GM21723 (cell line): Measurements from ENCODE around the gene FKTN.

Experiments
- ATAC-seq: cut with Tn5 transposase; IDR thresholded peaks from one replicate; pipeline ENCODE4 v1.9.1; 2021; ENCODE audit warnings: mild to moderate bottlenecking, moderate library complexity; ENCODE audit not compliant: unreplicated experiment

FKTN gene

GRCh38 chr9:105632807-105633206, 74.9 kb downstream of the FKTN start:
- ATAC-seq: no peak

GRCh38 chr9:105633411-105633810, 75.5 kb downstream of the FKTN start:
- ATAC-seq: no peak

- ATAC-seq: no peak
Measured at GRCh38 chr9:105636331-105636730, 78.4 kb downstream of the FKTN start.

GRCh38 chr9:105637787-105638395, 80.0 kb downstream of the FKTN start:
- no peak for ATAC-seq

GRCh38 chr9:105639936-105640335, 82.0 kb downstream of the FKTN start:
- ATAC-seq: no peak

GRCh38 chr9:105643795-105644194, 85.9 kb downstream of the FKTN start:
- ATAC-seq: no peak

- no peak for ATAC-seq
Measured at GRCh38 chr9:105646879-105647594, 89.1 kb downstream of the FKTN start.

GRCh38 chr9:105647595-105648349, 89.8 kb downstream of the FKTN start:
- ATAC-seq: no peak

- ATAC-seq: no peak
Measured at GRCh38 chr9:105651806-105652205, 93.9 kb downstream of the FKTN start.

GRCh38 chr9:105656131-105656921, 98.4 kb downstream of the FKTN start:
- peak; percentile 75 for ATAC-seq

GRCh38 chr9:105658351-105658750, 100.4 kb downstream of the FKTN start:
- ATAC-seq: no peak

- ATAC-seq: no peak
Measured at GRCh38 chr9:105661011-105661410, 103.1 kb downstream of the FKTN start.

- peak; percentile 89 for ATAC-seq
Measured at GRCh38 chr9:105662184-105663104, 104.5 kb downstream of the FKTN start, which contains the start of gene TAL2. Gene TAL2 (plus strand): TSS chr9:105662457. CDS start chr9:105662497, 40 bp downstream.

- ATAC-seq: no peak
Measured at GRCh38 chr9:105663914-105664313, 106.0 kb downstream of the FKTN start.

GRCh38 chr9:105667867-105668266, 109.9 kb downstream of the FKTN start:
- ATAC-seq: no peak

- ATAC-seq: no peak
Measured at GRCh38 chr9:105670315-105670714, 112.4 kb downstream of the FKTN start.

- ATAC-seq: no peak
Measured at GRCh38 chr9:105670775-105671174, 112.8 kb downstream of the FKTN start.

- no peak for ATAC-seq
Measured at GRCh38 chr9:105672711-105673234, 114.8 kb downstream of the FKTN start.

GRCh38 chr9:105673850-105674387, 116.0 kb downstream of the FKTN start:
- ATAC-seq: no peak
